HG03432 (cell line): Measurements from ENCODE around the gene GTF2H4.
"Not testable (repeated sequence)": the region's sequence is repeated elsewhere in the genome, so short reads cannot be mapped to it uniquely, and the experiment has no call there.

Experiments used
- ATAC-seq: cut with Tn5 transposase; IDR thresholded peaks from one replicate; pipeline ENCODE4 v1.9.1; 2021; ENCODE audit warnings: mild to moderate bottlenecking, moderate library complexity; ENCODE audit not compliant: unreplicated experiment

GTF2H4 gene

GRCh38 chr6:30893666-30894065, 14.3 kb upstream of the GTF2H4 start:
- ATAC-seq, result no peak

- no peak for ATAC-seq
These were observed 13.6 kb upstream of the GTF2H4 start for GRCh38 chr6:30894381-30894780.

GRCh38 chr6:30894935-30895334, 13.1 kb upstream of the GTF2H4 start:
- no peak for ATAC-seq

- ATAC-seq, result no peak
These were observed 12.7 kb upstream of the GTF2H4 start for GRCh38 chr6:30895343-30895742.

- no peak for ATAC-seq
These were observed 11.5 kb upstream of the GTF2H4 start for GRCh38 chr6:30896541-30896940.

GRCh38 chr6:30897882-30898281, 10.1 kb upstream of the GTF2H4 start:
- ATAC-seq, result no peak

- no peak for ATAC-seq
These were observed 9.2 kb upstream of the GTF2H4 start for GRCh38 chr6:30898750-30899360.

GRCh38 chr6:30900863-30901417, 7.1 kb upstream of the GTF2H4 start:
- ATAC-seq, result no peak

- no peak for ATAC-seq
These were observed 6.6 kb upstream of the GTF2H4 start for GRCh38 chr6:30901436-30901835.

GRCh38 chr6:30902196-30902595, 5.8 kb upstream of the GTF2H4 start:
- not testable (repeated sequence) for ATAC-seq

GRCh38 chr6:30902709-30903108, 5.3 kb upstream of the GTF2H4 start:
- no peak for ATAC-seq

- ATAC-seq, result no peak
These were observed 4.8 kb upstream of the GTF2H4 start for GRCh38 chr6:30903236-30903635.

- ATAC-seq, result not testable (repeated sequence)
These were observed 683 bp upstream of the GTF2H4 start for GRCh38 chr6:30907290-30907757.

- ATAC-seq, result no peak
These were observed 693 bp downstream of the GTF2H4 start for GRCh38 chr6:30908700-30909099.

- ATAC-seq, result not testable (repeated sequence)
These were observed 2.5 kb downstream of the GTF2H4 start for GRCh38 chr6:30910473-30910872.

GRCh38 chr6:30912746-30913520, 4.9 kb downstream of the GTF2H4 start:
- no peak for ATAC-seq

- peak; percentile 18 for ATAC-seq
These were observed 5.7 kb downstream of the GTF2H4 start for GRCh38 chr6:30913721-30914075.

GRCh38 chr6:30914076-30914853, 6.3 kb downstream of the GTF2H4 start, which contains the start of gene VARS2:
Gene VARS2, plus strand, starts transcription at chr6:30914238. Its CDS starts 599 bp downstream, at chr6:30914837.
- peak; percentile 81 for ATAC-seq

- ATAC-seq, result no peak
These were observed 7.0 kb downstream of the GTF2H4 start for GRCh38 chr6:30914854-30915590.

- no peak for ATAC-seq
These were observed 7.6 kb downstream of the GTF2H4 start for GRCh38 chr6:30915591-30915946.

GRCh38 chr6:30917041-30917440, 9.0 kb downstream of the GTF2H4 start:
- ATAC-seq, result no peak
